ENCODE data around the gene EBF3. TPM values are rescaled to one million over a fixed set of nuclear protein-coding genes. Genes with fewer than 3 reads are reported as not detected.

Gene EBF3
- total RNA-seq, 1 experiment from 2014 or later, result 0.22 TPM

DNA sequence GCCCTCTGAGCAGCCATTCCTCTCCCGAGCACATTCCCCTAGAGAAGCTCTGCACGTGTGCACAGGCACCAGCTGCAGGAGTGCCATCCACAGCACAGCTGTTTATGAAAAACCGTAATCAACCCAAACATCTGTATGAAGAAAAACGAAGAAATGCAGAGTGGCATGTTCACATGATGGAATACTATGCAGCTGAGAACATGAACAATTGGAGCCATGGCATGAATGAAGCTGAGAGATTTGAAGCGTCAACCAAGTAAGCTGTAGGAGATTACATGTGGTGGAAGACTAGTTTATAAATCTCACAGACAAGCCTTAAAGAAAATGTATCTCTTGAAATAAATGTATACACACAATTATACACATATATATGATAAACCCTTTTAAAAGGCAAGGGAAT is 176.5 kb downstream of the EBF3 start:
- Mint-ChIP-seq H3K36me3 (ENCODE audit: insufficient read depth in 1 of 3, low read depth in 3 of 3) (no peaks in the 10 kb centered on the region; a peak in 1 of 7 replicates), H3K27ac (no peak overlapping the region), H3K9me3 (peaks cover 0 to 3% of the 10 kb centered on the region in 2 experiments; a peak in 1 of 5 replicates), H3K4me1 (no peaks in the 10 kb centered on the region), H3K27me3 (ENCODE audit: low read depth) (no peaks in the 10 kb centered on the region), H3K4me3 (no peak overlapping the region)
- Histone ChIP-seq H3K9ac (ENCODE audit: extremely low read depth, insufficient read length, low read length) (no peak overlapping the region), H2BK15ac (ENCODE audit: low read depth, low read length) (no peak overlapping the region), H3K14ac (ENCODE audit: insufficient read depth, low read length) (no peak overlapping the region), H3K4me1 (ENCODE audit: insufficient read depth, low read length) (no peaks in the 10 kb centered on the region), H3K56ac (ENCODE audit: insufficient read length, low read depth, low read length) (no peak overlapping the region), H3K23me2 (ENCODE audit: insufficient read length, low read depth, low read length, poor library complexity, severe bottlenecking) (no peaks in the 10 kb centered on the region), H3K79me2 (ENCODE audit: insufficient read depth, low read length) (no peaks in the 10 kb centered on the region), H2AFZ (ENCODE audit: low read length) (no peak overlapping the region), H4K5ac (ENCODE audit: insufficient read length, low read depth, low read length) (no peak overlapping the region), H2BK120ac (ENCODE audit: low read depth, low read length, poor library complexity, severe bottlenecking) (no peak overlapping the region), H2BK5ac (ENCODE audit: insufficient read length, low read length) (no peak overlapping the region), H2BK20ac (ENCODE audit: low read depth, low read length, poor library complexity, severe bottlenecking) (no peak overlapping the region), H3T11ph (ENCODE audit: low read length) (no peak overlapping the region), H4K8ac (replicated peaks; ENCODE audit: insufficient read length, low read depth, low read length) (no peak overlapping the region), H3K18ac (ENCODE audit: insufficient read length, low read depth, low read length) (no peak overlapping the region), H3K79me1 (ENCODE audit: insufficient read depth, low read depth, low read length, poor library complexity, severe bottlenecking) (no peaks in the 10 kb centered on the region), H3K4me2 (ENCODE audit: insufficient read depth, insufficient read length, low read length) (no peak overlapping the region), H3K9me3 (ENCODE audit: control insufficient read depth, low read depth, low read length) (no peaks in the 10 kb centered on the region), H3K27ac (ENCODE audit: insufficient read length, low read depth, low read length) (no peak overlapping the region), H3K4ac (ENCODE audit: low read depth, low read length) (no peak overlapping the region), H3K27me3 (ENCODE audit: insufficient read depth, low read length) (no peaks in the 10 kb centered on the region), H4K20me1 (ENCODE audit: control insufficient read depth, insufficient read depth, insufficient read length) (no peaks in the 10 kb centered on the region), H3K23ac (ENCODE audit: insufficient read length, low read depth, low read length) (no peak overlapping the region), H2BK12ac (ENCODE audit: insufficient read length, low read depth, low read length) (no peak overlapping the region), H2AK5ac (ENCODE audit: insufficient read length, low read length) (no peak overlapping the region), H4K91ac (ENCODE audit: insufficient read length, low read depth, low read length) (no peak overlapping the region)
- TF ChIP-seq, protein P1, sequence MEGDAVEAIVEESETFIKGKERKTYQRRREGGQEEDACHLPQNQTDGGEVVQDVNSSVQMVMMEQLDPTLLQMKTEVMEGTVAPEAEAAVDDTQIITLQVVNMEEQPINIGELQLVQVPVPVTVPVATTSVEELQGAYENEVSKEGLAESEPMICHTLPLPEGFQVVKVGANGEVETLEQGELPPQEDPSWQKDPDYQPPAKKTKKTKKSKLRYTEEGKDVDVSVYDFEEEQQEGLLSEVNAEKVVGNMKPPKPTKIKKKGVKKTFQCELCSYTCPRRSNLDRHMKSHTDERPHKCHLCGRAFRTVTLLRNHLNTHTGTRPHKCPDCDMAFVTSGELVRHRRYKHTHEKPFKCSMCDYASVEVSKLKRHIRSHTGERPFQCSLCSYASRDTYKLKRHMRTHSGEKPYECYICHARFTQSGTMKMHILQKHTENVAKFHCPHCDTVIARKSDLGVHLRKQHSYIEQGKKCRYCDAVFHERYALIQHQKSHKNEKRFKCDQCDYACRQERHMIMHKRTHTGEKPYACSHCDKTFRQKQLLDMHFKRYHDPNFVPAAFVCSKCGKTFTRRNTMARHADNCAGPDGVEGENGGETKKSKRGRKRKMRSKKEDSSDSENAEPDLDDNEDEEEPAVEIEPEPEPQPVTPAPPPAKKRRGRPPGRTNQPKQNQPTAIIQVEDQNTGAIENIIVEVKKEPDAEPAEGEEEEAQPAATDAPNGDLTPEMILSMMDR (conservative IDR thresholded peaks at IDR 0.05), result no peak
- WGBS (ENCODE audit: extremely low coverage, insufficient read length, low lambda C conversion rate), result no CpG with 5 or more reads among the region's 5 CpGs
- DNase-seq, result no peak
